PC-9 (cell line): Measurements from ENCODE around the gene WDR5.

Source experiments
- EZH2 ChIP-seq: fragments of 200-600 bp; sonication (generic); IDR thresholded peaks from 2 replicates; pipeline ENCODE4 v1.8.0; 2017; ENCODE audit warnings: antibody characterized with exemption, low read depth
- TF ChIP-seq, protein P1 (sequence below): fragments of 200-600 bp; sonication (generic); conservative IDR thresholded peaks from 2 replicates; pipeline ENCODE4 v1.6.1; 2017; ENCODE audit warnings: mixed run types, antibody characterized with exemption, mild to moderate bottlenecking, moderate library complexity

DNA sequence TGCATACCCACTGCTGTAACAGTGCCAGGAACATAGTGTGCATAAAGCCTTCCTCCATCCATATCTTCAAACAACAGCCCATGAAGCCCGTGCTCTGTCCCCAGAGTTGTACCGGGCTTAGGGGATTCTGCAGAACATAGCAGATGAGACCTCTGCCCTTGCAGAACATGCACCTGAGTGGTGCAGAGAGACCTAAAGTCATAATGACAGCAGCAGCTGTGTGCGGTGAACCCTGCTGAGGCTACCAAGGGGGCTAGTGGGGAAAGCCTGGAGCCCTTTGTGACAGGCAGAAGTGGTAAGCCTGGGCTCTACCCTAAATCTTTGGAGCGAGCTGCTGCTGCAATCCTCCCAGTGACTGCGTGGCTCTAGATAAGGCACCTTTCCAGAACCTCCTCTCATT, 35.8 kb upstream of the WDR5 start:
- TF ChIP-seq, protein P1, sequence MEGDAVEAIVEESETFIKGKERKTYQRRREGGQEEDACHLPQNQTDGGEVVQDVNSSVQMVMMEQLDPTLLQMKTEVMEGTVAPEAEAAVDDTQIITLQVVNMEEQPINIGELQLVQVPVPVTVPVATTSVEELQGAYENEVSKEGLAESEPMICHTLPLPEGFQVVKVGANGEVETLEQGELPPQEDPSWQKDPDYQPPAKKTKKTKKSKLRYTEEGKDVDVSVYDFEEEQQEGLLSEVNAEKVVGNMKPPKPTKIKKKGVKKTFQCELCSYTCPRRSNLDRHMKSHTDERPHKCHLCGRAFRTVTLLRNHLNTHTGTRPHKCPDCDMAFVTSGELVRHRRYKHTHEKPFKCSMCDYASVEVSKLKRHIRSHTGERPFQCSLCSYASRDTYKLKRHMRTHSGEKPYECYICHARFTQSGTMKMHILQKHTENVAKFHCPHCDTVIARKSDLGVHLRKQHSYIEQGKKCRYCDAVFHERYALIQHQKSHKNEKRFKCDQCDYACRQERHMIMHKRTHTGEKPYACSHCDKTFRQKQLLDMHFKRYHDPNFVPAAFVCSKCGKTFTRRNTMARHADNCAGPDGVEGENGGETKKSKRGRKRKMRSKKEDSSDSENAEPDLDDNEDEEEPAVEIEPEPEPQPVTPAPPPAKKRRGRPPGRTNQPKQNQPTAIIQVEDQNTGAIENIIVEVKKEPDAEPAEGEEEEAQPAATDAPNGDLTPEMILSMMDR, result no peak
- TF ChIP-seq EZH2, result no peak
